Measurements from ENCODE around the gene WDR55. TPM values are rescaled to one million over a fixed set of nuclear protein-coding genes. Genes with fewer than 3 reads are reported as not detected.

Gene WDR55, protein sequence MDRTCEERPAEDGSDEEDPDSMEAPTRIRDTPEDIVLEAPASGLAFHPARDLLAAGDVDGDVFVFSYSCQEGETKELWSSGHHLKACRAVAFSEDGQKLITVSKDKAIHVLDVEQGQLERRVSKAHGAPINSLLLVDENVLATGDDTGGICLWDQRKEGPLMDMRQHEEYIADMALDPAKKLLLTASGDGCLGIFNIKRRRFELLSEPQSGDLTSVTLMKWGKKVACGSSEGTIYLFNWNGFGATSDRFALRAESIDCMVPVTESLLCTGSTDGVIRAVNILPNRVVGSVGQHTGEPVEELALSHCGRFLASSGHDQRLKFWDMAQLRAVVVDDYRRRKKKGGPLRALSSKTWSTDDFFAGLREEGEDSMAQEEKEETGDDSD
- total RNA-seq: 25.3 and 26.6 TPM in 2 replicates

DNA sequence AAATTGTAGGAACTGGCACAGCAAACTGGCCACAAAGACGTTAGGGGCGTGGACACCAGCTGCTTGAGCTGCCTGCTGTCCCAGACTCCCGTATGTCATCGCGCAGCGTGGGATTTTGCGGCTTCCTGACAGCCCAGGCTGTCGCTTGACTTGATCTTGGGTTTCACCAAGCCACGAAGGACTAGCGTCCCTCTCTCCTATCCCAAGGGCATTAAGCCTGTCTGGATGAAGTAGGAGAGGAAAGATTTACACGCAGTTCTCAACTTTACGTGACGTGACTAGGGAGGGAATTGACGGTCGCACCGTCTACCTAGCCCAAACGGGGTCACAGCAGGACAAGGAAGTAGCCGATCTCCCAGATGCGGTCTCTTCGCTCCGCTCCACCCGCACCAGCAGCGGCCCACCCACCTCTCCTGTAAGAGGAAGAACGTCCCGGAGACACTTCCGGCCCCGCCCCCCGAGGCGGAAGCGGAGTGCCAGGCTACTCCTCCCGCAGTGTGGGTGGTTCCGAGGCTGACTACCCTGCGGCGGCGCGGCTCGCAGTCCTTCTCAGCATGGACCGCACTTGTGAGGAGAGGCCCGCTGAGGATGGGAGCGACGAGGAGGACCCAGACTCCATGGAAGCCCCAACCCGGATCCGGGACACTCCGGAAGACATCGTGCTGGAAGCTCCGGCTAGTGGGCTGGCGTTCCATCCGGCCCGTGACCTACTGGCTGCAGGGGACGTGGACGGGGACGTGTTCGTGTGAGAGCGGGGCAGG is at the start of gene WDR55:
WDR55 (plus strand) TSS at position 546 of the 761 bp plus-strand sequence; CDS start at position 555, 9 bp downstream.

DNA sequence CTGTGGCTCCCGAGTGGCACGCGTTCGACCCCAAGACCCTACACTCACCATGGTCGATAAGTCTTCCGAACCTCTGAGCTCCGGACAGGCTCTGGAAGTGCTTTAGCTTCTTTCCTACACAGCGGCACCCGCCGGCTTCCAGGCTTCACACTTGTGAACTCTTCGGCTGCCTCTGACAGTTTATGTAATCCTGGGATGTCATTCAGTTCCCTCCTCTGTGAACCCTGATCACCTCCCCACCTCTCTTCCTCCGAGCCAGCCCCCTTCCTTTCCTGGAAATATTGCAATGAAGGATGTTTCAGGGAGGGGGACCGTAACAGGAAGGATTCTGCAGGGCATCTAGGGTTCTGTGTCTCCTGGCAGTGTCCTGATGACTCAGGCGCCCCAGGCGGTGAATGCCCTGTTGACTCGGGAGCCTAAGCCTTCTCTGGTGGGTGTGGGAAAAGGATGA is 31.7 kb upstream of the WDR55 start, which contains the start of gene CD14:
CD14 (minus strand) TSS at position 155 of the 451 bp plus-strand sequence; CDS start at position 51, 104 bp downstream.

DNA sequence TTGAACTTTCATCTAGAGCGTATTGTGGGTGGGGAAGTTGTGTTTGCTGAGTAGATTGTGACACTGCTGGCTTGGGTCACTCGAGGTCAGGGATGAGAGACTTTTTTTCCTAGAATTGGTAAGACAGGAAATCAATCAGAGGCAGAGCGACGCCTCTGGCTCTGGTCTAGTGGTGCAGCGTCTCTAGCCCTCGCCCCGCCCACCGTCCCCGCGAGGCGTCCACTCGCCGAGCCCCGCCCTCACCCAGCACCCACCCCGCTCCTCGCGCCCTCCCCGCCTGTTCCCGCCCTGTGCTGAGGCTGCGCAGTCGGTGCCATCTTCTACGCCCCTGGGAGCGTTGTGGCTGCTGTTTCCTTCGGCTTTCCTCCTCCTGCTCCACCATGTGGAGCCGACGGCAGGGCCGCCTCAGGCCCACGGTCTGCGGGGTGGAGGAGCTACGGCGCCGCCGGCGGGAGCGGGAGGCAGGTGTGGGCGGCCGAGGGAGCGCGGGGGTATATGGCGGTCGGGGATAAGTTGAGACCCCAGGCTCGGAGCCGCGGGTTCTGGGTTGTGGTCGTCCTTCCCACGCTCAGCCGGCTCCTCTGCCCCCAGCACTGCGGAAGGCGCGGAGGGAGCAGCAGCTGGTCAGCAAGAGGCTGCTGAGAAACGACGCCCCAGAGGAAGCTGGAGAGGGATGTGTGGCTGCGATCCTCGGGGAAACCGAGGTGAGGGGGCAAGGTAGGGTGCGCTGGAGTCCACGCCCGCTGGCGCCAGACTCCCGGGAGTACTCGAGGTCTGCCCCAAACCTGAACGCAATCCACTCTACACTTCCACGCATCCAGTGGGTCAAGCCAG is 25.3 kb upstream of the WDR55 start, which contains the start of gene TMCO6:
TMCO6 (plus strand) TSS at position 304 of the 834 bp plus-strand sequence; CDS start at position 381, 77 bp downstream.

DNA sequence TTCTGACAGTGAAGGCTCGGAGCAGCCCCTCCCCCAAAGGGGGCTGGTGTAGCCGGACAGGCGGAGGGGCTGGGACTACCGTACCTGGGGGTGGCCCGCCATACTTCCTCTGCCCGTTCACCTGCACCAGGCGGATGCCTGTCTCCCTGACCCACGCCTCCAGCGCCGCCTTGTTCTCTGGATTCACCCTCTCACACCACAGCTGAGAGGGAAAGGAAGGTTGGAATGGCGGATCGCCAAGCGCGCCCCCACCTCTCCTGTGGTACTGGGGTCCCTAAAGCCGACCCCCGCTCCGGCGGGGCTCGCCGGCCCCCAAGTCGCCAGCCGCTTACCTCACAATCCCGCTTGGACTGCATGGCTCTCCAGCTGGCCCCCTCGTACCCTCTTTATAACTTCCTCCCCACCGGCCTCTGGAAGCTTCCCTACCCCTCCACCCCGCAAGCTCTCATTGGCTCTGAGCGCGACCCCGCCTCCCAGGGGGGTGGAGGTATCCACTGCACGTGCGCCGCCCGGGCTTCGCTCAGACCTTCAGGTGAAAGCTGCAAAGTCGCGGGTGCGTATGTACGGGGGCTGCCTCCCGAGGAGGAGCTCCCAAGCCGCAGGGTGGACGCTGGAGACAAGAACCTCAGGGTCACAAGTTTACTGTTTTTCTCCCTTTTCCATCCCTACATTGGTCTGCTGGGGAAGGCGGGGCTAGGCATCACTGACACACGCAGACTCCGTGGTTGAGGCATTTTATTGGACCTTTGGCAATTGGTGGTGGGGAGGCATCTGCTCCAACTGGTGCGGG is 8.7 kb downstream of the WDR55 start, which contains the start of gene DND1:
DND1 (minus strand) TSS at position 390 of the 790 bp plus-strand sequence; CDS start at position 356, 34 bp downstream.

DNA sequence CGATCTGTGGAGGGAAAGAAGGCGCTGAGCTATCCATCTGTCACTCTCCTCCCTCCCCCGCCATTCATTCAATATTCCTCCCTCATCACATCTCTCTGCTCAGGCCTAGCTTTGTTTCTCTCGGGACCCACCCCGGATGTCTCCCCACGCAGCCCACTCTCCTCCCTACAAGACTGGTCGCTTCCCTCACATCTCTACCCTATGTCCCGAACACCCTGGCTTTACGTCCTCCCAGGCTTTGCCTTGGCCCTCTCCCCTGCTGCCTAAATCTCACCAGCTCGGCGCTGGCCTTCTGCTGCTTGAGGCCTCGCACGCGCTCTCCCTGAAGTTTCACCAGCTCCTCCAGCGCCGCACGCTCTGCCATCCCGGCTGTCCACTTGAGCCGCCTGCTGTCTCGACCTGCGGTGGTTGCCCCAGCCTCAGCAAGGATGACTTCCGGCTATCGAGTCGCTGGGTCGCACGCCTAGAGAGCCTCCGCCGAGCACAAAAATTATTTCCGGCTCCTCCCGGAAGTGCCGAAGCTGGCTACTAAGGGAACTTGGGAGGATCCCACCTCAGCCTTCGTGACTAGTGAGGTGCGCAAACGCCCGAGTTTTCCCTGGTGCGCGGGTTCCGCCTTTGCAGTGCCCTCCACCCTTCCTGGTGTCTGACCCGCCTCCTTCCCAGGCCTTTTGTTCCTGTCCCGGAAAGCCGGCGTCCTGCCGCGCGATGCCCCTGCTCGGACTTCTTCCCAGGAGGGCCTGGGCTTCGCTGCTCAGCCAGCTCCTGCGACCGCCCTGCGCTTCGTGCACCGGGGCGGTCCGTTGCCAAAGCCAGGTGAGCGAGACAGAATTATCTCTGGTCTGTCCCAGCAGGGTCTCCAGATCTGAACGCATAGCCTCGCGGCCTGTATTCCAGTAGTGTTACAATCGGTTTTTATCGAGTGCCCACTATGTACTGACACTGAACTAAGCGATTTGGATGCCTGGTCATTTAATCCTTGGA is 26.5 kb downstream of the WDR55 start, which contains the start of the genes HARS1 and HARS2:
HARS1 (minus strand) TSS at position 430 of the 984 bp plus-strand sequence; CDS start at position 364, 66 bp downstream.
HARS2 (plus strand) TSS at position 515 of the 984 bp plus-strand sequence; CDS start at position 709, 194 bp downstream.

DNA sequence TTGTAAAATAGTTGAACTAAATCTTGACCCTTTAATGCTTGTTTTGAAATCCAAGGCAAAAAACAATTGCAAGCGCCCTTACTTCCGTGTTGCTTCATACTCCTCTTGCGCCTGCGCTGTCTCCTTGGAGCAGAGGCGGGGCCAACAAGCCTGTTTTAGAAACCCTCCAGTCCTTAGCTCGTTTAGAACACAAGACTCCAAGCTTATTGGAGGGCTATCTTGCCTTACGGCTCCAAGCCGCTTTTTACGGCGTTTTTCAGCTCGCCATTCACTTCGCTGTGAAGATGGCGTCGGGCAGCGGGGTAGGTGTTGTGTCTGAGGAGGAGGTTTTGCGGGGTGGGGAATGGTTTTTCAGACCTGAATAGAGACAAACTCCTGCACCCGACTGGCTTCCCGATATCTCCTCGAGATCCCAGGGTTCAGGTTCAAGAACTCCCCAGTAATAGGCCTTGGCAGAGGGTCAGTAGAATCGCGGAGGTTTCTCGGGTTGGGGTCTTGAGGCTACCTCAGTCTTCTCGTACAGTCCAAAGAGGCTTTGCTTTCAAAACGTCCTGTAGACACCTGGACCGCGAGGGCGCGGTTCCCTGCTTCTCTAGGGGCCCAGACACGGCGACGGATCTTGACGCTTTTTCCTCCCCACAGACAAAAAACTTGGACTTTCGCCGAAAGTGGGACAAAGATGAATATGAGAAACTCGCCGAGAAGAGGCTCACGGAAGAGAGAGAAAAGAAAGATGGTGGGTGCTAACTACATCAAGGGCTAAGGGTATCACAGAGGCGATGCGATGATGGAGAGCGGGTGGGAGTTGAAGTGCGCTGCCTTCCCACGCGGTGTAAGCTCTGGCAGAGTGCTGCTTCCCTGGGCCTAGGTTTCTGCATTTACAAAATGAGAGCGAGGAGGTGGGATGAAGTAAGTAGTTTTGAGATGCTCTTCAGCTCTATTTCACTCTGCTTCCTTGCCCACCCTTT is 35.8 kb downstream of the WDR55 start, which contains the start of gene ZMAT2:
ZMAT2 (plus strand) TSS at position 271 of the 968 bp plus-strand sequence; CDS start at position 285, 14 bp downstream.

Small RNAs within 50 kb of the gene (small RNA-seq; reads per million reads assigned to genes)
- gene VTRNA1-1 (38.9 reads per million, percentile 97 among the genes with 10 or more reads in this experiment), gene VTRNA1-2 (139 reads per million, percentile 99 among the genes with 10 or more reads in this experiment)

Other genes starting within 250 kb of the WDR55 start
- gene EIF4EBP3, start 117.2 kb upstream of the WDR55 start, total RNA-seq: 0.53 and 1.7 TPM in 2 replicates
- 20.5 and 25.5 TPM in 2 replicates for gene SRA1, start 107.4 kb upstream of the WDR55 start, total RNA-seq
- gene APBB3, start 100.3 kb upstream of the WDR55 start, total RNA-seq: 5.6 and 6.1 TPM in 2 replicates
- gene SLC35A4, start 100.1 kb upstream of the WDR55 start, total RNA-seq: 28.6 and 34.2 TPM in 2 replicates
- gene CD14, start 31.7 kb upstream of the WDR55 start, total RNA-seq: 0.14 and 0.40 TPM in 2 replicates
- gene TMCO6, start 25.5 kb upstream of the WDR55 start, total RNA-seq: 21.3 and 49.0 TPM in 2 replicates
- gene NDUFA2, start 17.3 kb upstream of the WDR55 start, total RNA-seq: 30.3 and 31.0 TPM in 2 replicates
- 105 and 117 TPM in 2 replicates for gene IK, start 17.1 kb upstream of the WDR55 start, total RNA-seq
- 0.43 and 0.53 TPM in 2 replicates for gene DND1, start 8.7 kb downstream of the WDR55 start, total RNA-seq
- gene HARS1, start 26.5 kb downstream of the WDR55 start, total RNA-seq: 72.0 and 73.0 TPM in 2 replicates
- 33.2 and 34.8 TPM in 2 replicates for gene HARS2, start 26.6 kb downstream of the WDR55 start, total RNA-seq
- 33.0 and 40.3 TPM in 2 replicates for gene ZMAT2, start 35.5 kb downstream of the WDR55 start, total RNA-seq
- not detected in 2 replicates for gene PCDHA1, start 121.2 kb downstream of the WDR55 start, total RNA-seq
- gene PCDHA2, start 129.9 kb downstream of the WDR55 start, total RNA-seq: under 0.01 TPM in 1 of 2 replicates, not detected in the other
- 0.13 and 0.14 TPM in 2 replicates for gene PCDHA3, start 136.2 kb downstream of the WDR55 start, total RNA-seq
- 0.22 and 0.27 TPM in 2 replicates for gene PCDHA4, start 142.2 kb downstream of the WDR55 start, total RNA-seq
- under 0.01 and 0.07 TPM in 2 replicates for gene PCDHA5, start 156.7 kb downstream of the WDR55 start, total RNA-seq
- gene PCDHA6, start 163.1 kb downstream of the WDR55 start, total RNA-seq: 0.13 and 0.22 TPM in 2 replicates
- gene PCDHA7, start 169.4 kb downstream of the WDR55 start, total RNA-seq: 0.07 and 0.40 TPM in 2 replicates
- gene PCDHA8, start 176.3 kb downstream of the WDR55 start, total RNA-seq: under 0.01 TPM in 2 replicates
- gene PCDHA9, start 183.5 kb downstream of the WDR55 start, total RNA-seq: under 0.01 and 0.07 TPM in 2 replicates
- gene PCDHA10, start 191.0 kb downstream of the WDR55 start, total RNA-seq: 0.07 and 0.27 TPM in 2 replicates
- under 0.01 TPM in 1 of 2 replicates, not detected in the other for gene PCDHA11, start 204.1 kb downstream of the WDR55 start, total RNA-seq
- under 0.01 TPM in 1 of 2 replicates, not detected in the other for gene PCDHA12, start 210.4 kb downstream of the WDR55 start, total RNA-seq
- not detected in 2 replicates for gene PCDHA13, start 217.2 kb downstream of the WDR55 start, total RNA-seq